Measurements from ENCODE around the gene SLC1A3.

Gene SLC1A3

GRCh38 chr5:36723912-36724311 lies 117.5 kb downstream of the SLC1A3 start:
- peak; percentile 78 for DNase-seq

- peak; percentile 85 for DNase-seq
Measured at GRCh38 chr5:36724467-36725332, 118.3 kb downstream of the SLC1A3 start.

- DNase-seq = no peak
Measured at GRCh38 chr5:36726317-36726716, 119.9 kb downstream of the SLC1A3 start.

- no peak for DNase-seq
Measured at GRCh38 chr5:36726767-36727166, 120.4 kb downstream of the SLC1A3 start.

GRCh38 chr5:36728697-36729543 lies 122.5 kb downstream of the SLC1A3 start:
- peak; percentile 78 for DNase-seq

GRCh38 chr5:36730537-36731216 lies 124.3 kb downstream of the SLC1A3 start:
- DNase-seq = no peak

- no peak for DNase-seq
Measured at GRCh38 chr5:36733183-36733582, 126.8 kb downstream of the SLC1A3 start.

GRCh38 chr5:36734422-36734821 lies 128.0 kb downstream of the SLC1A3 start:
- no peak for DNase-seq

- no peak for DNase-seq
Measured at GRCh38 chr5:36735891-36736290, 129.5 kb downstream of the SLC1A3 start.

Data from inflammatory macrophage treated with lipopolysaccharide for 4 hours (primary cell).